Breast epithelium (tissue), 4 donors: Measurements from ENCODE around the gene MAPKAPK2. TPM values are rescaled to one million over a fixed set of nuclear protein-coding genes. Genes with fewer than 3 reads are reported as not detected.

ENCODE experiments used
- DNase-seq, 2 donors: peaks; one replicate each; pipeline ENCODE4 v3.0.0-alpha.2; 2019; ENCODE audit warnings: low spot score in 2 of 2
- H3K27ac ChIP-seq, 2 donors: fragments of 200-600 bp; sonication (generic) in 1 of 2; one replicate each; pipeline ENCODE4 v1.5.1; 2016 to 2019; ENCODE audit warnings: mild to moderate bottlenecking in 1 of 2
- H3K27me3 ChIP-seq, 2 donors: fragments of 200-600 bp; sonication (generic) in 1 of 2; one replicate each; pipeline versions ENCODE4 v1.5.1 to v1.6.0; 2017 to 2019; ENCODE audit warnings: control low read depth in 1 of 2, mild to moderate bottlenecking in 1 of 2
- H3K36me3 ChIP-seq: fragments of 200-600 bp; one replicate; pipeline ENCODE4 v1.5.1; 2019
- H3K4me1 ChIP-seq, 2 donors: fragments of 200-600 bp; sonication (generic); one replicate each; pipeline ENCODE4 v1.5.1; 2016 to 2019; ENCODE audit warnings: control low read depth in 1 of 2
- H3K4me3 ChIP-seq, 3 donors: fragments of 200-600 bp; sonication (generic); 1 replicate in 2 of 3; 2 replicates in 1 of 3; pipeline ENCODE4 v1.5.1; 2016 to 2019; ENCODE audit warnings: mild to moderate bottlenecking in 3 of 3, moderate library complexity in 2 of 3
- H3K9me3 ChIP-seq, 2 donors: fragments of 200-600 bp; sonication (generic) in 1 of 2; one replicate each; pipeline ENCODE4 v1.5.1; 2016 to 2019; ENCODE audit warnings: control low read depth in 1 of 2
- POLR2A ChIP-seq: fragments of 450-650 bp; IDR thresholded peaks from one replicate; pipeline ENCODE4 v1.6.1; 2016; ENCODE audit warnings: antibody characterized with exemption, mild to moderate bottlenecking, moderate library complexity
- POLR2AphosphoS5 ChIP-seq, 3 donors: sonication (generic); formaldehyde crosslinking; IDR thresholded peaks; one replicate each; pipeline ENCODE4 v1.6.1; 2017; ENCODE audit warnings: antibody characterized with exemption in 3 of 3
- intact Hi-C: fragments of 100-400 bp; cut with DNase I; formaldehyde crosslinking; loops from one replicate; pipeline ENCODE4 v1.15.1; 2023; ENCODE audit warnings: low total_unique reads
- total RNA-seq, 3 donors: library from RNA; depleted of rRNA; stranded (reverse); fragments of >200 nt; gene quantifications; one replicate each; pipeline ENCODE4 v1.1.0, GENCODE V29; 2016
- TF ChIP-seq, protein P1 (sequence below), 3 donors: fragments of 450-650 bp; IDR thresholded peaks; one replicate each; pipeline ENCODE4 v1.5.1; 2016 to 2017; ENCODE audit warnings: antibody characterized with exemption in 3 of 3, mild to moderate bottlenecking in 3 of 3, moderate library complexity in 3 of 3

MAPKAPK2 gene
- total RNA-seq, 3 donors from 2014 or later, result 47.4 to 69.2 (median 67.2) TPM

DNA sequence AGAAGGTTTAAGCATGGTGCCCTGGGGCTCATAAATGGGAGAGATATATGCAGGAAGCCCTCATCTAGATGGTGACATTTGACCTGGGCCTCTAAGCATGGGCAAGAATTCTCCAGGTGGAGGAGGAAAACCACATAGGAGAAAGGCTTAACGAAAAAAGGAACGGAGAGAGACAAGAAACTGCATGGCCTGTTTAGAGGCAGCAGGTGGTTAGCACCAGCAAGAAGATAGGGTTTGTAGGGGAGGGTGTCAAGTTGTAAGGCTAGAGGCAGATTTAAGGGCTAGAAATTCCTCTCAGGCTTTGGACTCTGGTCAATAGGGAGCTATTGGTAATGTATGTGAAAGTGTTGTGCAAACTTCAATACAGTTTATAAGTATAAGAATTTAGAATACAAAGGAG is 8.2 kb upstream of the MAPKAPK2 start:
- Histone ChIP-seq H3K27me3 (no peaks in the 10 kb centered on the region), H3K27ac (peak overlapping the region in 1 of 2 donors; percentile 95), H3K4me3 (no peak overlapping the region), H3K9me3 (no peaks in the 10 kb centered on the region), H3K4me1 (peaks cover 0 to 20% of the 10 kb centered on the region in 2 donors), H3K36me3 (no peaks in the 10 kb centered on the region)
- intact Hi-C loops, result no loop called here
- TF ChIP-seq POLR2A (no peak), POLR2AphosphoS5 (IDR thresholded peaks at IDR 0.05) (no peak)
- TF ChIP-seq, protein P1, sequence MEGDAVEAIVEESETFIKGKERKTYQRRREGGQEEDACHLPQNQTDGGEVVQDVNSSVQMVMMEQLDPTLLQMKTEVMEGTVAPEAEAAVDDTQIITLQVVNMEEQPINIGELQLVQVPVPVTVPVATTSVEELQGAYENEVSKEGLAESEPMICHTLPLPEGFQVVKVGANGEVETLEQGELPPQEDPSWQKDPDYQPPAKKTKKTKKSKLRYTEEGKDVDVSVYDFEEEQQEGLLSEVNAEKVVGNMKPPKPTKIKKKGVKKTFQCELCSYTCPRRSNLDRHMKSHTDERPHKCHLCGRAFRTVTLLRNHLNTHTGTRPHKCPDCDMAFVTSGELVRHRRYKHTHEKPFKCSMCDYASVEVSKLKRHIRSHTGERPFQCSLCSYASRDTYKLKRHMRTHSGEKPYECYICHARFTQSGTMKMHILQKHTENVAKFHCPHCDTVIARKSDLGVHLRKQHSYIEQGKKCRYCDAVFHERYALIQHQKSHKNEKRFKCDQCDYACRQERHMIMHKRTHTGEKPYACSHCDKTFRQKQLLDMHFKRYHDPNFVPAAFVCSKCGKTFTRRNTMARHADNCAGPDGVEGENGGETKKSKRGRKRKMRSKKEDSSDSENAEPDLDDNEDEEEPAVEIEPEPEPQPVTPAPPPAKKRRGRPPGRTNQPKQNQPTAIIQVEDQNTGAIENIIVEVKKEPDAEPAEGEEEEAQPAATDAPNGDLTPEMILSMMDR (IDR thresholded peaks at IDR 0.05), result no peak
- DNase-seq, result no peak

DNA sequence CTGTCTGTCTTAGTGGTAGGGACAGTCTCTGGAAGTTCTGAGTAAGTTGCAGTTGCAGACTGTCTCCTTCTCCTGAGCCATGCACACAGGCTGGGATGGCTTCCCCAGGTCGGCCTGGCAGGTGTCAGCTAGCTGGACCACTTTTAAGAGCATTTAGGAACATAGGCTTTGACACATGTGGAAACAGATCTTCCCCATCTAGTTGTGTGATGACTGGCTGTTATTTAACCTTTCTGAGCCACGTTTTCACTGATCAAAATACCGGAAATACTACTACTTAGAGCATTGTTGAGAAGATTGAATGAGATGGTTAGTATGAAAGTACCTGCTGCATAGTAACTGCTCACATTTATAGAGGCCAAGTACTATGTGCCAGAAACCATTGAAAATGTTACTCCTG is 6.2 kb upstream of the MAPKAPK2 start:
- no peak for TF ChIP-seq POLR2AphosphoS5 (IDR thresholded peaks at IDR 0.05)
- no peak for TF ChIP-seq POLR2A
- TF ChIP-seq, protein P1 (IDR thresholded peaks at IDR 0.05), result no peak
- H3K27ac ChIP-seq, result no peak overlapping the region
- peaks cover 0 to 20% of the 10 kb centered on the region in 2 donors for H3K4me1 ChIP-seq
- H3K9me3 ChIP-seq, result no peaks in the 10 kb centered on the region
- no peaks in the 10 kb centered on the region for H3K36me3 ChIP-seq
- no peak overlapping the region for H3K4me3 ChIP-seq
- H3K27me3 ChIP-seq, result no peaks in the 10 kb centered on the region
- no peak for DNase-seq
- intact Hi-C loops, result no loop called here

DNA sequence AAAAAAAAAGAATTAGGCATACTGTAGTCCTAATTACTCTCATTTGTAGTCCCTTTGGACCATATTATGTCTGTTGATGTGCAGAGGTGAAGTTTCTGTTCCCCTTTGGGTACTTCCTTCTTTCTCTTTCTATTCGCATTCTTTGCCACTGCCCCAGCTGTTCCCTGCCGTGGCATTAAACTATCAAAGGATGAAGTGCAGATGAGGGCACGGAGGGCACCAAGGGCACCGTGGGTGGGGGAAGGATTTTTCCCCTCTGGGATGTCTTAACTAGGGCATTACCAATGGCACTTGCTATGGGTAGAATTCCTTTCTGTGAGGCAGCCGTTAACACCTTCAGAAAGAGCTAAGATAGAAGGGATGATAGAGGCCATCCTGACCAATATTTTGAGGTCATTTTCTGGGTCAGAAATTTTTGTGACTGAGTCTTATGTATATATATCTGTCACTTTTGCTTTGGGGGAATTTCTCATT is 4.9 kb upstream of the MAPKAPK2 start:
- H3K4me3 ChIP-seq, result no peak overlapping the region
- H3K27ac ChIP-seq, result no peak overlapping the region
- no peaks in the 10 kb centered on the region for H3K36me3 ChIP-seq
- no peak for TF ChIP-seq POLR2AphosphoS5 (IDR thresholded peaks at IDR 0.05)
- TF ChIP-seq, protein P1 (IDR thresholded peaks at IDR 0.05), result no peak
- TF ChIP-seq POLR2A, result no peak
- H3K27me3 ChIP-seq, result no peaks in the 10 kb centered on the region
- intact Hi-C loops, result no loop called here
- H3K9me3 ChIP-seq, result no peaks in the 10 kb centered on the region
- no peak for DNase-seq
- peaks cover 0 to 13% of the 10 kb centered on the region in 2 donors for H3K4me1 ChIP-seq

DNA sequence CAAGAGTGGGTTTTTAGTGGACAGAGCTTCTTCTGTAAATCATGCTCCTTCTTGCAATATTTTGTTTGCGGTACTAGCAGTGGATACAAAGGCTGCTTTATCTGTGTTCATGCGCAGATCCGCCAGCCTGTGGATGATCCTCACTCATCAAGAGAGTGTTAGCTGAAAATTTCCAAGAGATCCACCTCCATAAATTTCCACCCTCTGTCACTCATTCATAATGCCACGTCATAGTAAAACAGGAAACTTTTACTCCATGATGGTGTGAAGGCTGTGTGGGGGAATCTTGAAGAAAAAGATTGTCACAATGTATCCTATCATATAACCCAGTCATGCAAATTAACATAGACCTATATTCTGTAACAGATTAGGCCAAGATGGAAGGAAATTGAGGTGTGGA is 4.4 kb upstream of the MAPKAPK2 start:
- intact Hi-C loops, result no loop called here
- H3K4me1 ChIP-seq, result peaks cover 0 to 8% of the 10 kb centered on the region in 2 donors
- no peak for TF ChIP-seq POLR2A
- no peak for TF ChIP-seq POLR2AphosphoS5 (IDR thresholded peaks at IDR 0.05)
- TF ChIP-seq, protein P1 (IDR thresholded peaks at IDR 0.05), result no peak
- DNase-seq, result no peak
- H3K36me3 ChIP-seq, result no peaks in the 10 kb centered on the region
- no peak overlapping the region for H3K27ac ChIP-seq
- H3K9me3 ChIP-seq, result no peaks in the 10 kb centered on the region
- H3K4me3 ChIP-seq, result no peak overlapping the region
- H3K27me3 ChIP-seq, result no peaks in the 10 kb centered on the region

DNA sequence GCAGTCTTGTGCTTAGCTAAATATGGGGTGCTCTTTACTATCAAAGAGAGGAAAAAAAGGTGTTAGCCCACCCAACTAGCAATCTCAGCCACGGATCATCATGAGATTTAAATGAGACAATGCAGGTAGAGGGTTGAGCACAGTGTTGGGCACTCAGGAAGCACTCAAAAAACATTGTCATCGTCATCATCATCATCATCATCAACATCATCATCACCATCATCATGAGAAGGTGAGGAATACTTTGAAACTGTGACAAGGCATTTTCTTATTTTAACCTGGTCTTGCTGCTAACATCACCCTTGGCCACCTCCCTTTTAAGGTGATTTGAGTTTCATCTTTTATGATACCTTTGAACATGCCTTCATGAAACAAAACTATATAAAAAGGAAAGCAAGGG is 3.3 kb upstream of the MAPKAPK2 start:
- no peak for DNase-seq
- H3K36me3 ChIP-seq, result no peaks in the 10 kb centered on the region
- intact Hi-C loops, result no loop called here

More for the DNA sequence above, 3.3 kb upstream of the MAPKAPK2 start:
- TF ChIP-seq POLR2AphosphoS5 (IDR thresholded peaks at IDR 0.05) (no peak), POLR2A (no peak)
- TF ChIP-seq, protein P1 (IDR thresholded peaks at IDR 0.05), result no peak
- H3K27me3 ChIP-seq, result no peaks in the 10 kb centered on the region
- H3K4me1 ChIP-seq, result no peaks in the 10 kb centered on the region
- no peak overlapping the region for H3K27ac ChIP-seq
- no peaks in the 10 kb centered on the region for H3K9me3 ChIP-seq
- H3K4me3 ChIP-seq, result no peak overlapping the region
